T-helper 9 cell (primary cell): ENCODE data around the gene MRPL20.
"Not testable (repeated sequence)": the region's sequence is repeated elsewhere in the genome, so short reads cannot be mapped to it uniquely, and the experiment has no call there.

ENCODE experiments used
- DNase-seq: peaks from one replicate; pipeline ENCODE4 v3.0.0-alpha.2; 2020
- total RNA-seq, 2 donors: gene quantifications; one replicate each; lab custom pipeline; 2026; lab: John Stamatoyannopoulos, UW

MRPL20 gene
- 34.3 to 55.8 reads per million in 2 donors for total RNA-seq

- DNase-seq = peak; percentile 95
These were observed at the start of gene MRPL20 for GRCh38 chr1:1406821-1407635. MRPL20 (minus strand) TSS chr1:1407293; CDS start chr1:1407217, 76 bp downstream.

- not testable (repeated sequence) for DNase-seq
These were observed 49.7 kb upstream of the MRPL20 start for GRCh38 chr1:1456683-1457255.

DNA sequence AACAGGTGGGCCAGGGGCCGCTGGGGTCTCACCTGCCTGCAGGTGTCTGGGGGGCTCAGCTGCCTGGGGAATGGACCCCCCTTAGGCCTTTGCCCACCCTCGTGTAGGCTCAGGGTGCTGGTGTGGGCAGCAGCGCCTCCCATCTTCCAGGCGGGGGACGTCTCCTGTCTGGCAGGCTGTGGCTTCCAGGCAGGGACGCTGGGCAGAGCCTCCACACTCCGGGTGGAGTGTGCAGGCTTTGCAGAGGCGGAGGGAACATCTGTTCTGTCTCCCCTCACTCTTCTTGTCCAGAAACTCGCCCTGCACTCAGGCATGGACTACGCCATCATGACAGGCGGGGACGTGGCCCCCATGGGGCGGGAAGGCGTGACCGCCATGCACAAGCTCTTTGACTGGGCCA lies 48.8 kb upstream of the MRPL20 start:
- not testable (repeated sequence) for DNase-seq

DNA sequence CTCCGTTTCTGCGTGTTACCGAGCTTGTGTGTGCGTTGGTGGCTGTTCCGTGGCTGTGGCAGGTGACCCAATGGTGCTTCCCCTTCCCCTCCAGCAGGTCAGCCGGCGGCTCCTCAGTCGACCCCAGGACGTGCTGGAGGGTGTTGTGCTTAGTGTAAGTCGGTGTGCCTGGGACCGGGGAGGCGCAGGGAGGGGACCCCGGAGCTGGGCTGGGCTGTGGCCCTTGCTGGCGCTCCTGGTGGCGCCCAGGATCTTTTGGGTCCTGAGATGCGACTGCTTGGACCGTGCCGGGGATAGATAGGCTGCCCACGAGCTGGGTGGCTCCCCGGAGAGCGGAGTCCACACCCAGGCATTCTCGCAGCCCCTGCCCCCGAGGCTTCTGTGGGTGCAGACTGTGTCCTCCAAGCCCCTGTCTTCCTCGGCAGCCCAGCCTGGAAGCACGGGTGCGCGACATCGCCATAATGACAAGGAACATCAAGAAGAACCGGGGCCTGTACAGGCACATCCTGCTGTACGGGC lies 48.3 kb upstream of the MRPL20 start:
- no peak for DNase-seq

- not testable (repeated sequence) for DNase-seq
These were observed 47.4 kb upstream of the MRPL20 start for GRCh38 chr1:1454286-1455056.

DNA sequence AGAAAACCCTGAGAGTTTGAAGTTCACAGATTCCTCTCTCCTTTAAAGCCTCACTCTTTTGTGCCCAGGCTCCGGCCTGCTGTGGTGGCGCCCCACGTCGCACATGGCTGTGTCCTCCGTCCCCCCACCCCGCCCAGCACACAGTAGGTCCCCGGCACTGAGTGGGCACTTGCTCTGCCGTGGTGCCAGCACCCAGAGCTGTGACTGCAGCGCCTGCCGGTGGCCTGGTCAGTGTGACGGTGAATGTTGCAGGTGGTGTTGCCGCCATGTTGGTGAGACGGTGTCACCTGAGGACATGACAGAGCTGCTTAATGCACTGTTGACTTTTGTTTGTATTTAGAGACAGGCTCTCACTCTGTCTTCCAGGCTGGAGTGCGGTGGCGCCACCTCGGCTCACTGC lies 45.8 kb upstream of the MRPL20 start:
- no peak for DNase-seq

DNA sequence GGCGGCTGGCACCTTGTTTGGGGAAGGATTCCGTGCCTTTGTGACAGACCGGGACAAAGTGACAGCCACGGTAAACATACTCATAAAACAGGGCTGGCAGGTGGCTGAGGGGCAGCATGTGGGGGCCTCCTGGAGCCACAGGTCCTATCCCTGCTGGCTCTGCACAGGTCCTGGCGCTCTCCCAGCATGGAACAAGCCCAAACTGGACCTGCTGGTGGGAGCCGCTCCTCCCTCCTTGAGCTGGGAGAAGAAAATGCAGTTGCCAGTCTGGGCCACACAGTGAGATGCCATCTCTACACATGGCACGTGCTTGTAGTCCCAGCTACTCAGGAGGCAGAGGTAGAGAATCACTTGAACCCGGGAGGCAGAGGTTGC lies 45.3 kb upstream of the MRPL20 start:
- not testable (repeated sequence) for DNase-seq

DNA sequence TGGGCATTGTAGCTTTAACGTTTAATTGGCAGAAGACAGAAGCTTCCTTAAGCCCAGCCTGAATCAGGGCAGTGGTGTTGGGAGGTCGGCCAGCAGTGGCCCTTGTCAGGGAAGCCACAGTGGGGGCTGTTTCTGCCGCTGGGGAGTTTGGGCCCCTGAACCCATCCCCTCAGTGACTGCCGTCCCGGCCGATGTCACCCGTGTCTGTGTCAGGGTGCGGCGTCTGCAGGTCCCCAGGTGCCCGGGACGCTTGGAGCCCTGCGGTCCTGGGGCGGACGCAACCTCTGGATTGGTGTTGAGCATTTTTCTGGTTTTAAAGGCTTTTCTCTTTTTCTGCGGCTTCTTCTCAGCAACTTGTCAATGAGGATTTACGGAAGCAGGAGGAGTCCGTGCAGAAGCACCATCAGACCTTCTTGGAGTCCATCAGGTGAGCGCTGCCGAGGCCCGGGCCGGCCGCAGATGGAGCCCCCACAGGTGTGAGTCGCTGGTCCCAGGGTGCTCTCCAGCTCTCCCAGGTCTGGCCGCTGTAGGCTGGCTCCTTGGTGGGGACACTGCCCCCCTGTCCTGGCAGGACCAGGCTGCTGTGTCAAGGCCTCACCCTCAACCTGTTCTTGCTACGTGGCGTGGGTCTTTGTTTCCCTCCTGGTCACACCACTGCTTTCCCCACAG lies 44.7 kb upstream of the MRPL20 start:
- DNase-seq = no peak

DNA sequence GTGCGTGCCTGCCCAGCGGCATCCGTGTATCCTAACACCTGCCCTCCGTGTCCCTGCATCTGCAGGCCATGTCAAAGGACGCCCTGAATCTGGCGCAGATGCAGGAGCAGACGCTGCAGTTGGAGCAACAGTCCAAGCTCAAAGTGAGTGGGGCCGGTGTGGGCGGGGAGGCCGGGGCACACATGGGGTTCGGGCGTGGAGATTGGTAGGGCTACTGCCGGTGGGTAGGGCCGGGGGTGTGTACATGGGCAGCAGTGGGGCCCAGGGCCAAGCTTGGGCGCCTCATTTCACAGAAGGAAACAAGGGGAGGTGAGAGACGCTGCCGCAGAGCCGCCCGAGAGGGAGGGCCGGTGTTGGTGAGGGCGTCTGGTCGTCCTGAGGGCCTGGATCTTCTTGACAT lies 43.5 kb upstream of the MRPL20 start:
- DNase-seq = not testable (repeated sequence)

GRCh38 chr1:1449099-1449739 lies 42.1 kb upstream of the MRPL20 start, which contains the start of gene ATAD3C:
ATAD3C (plus strand) TSS chr1:1449689; CDS start chr1:1450684, 995 bp downstream.
- no peak for DNase-seq

DNA sequence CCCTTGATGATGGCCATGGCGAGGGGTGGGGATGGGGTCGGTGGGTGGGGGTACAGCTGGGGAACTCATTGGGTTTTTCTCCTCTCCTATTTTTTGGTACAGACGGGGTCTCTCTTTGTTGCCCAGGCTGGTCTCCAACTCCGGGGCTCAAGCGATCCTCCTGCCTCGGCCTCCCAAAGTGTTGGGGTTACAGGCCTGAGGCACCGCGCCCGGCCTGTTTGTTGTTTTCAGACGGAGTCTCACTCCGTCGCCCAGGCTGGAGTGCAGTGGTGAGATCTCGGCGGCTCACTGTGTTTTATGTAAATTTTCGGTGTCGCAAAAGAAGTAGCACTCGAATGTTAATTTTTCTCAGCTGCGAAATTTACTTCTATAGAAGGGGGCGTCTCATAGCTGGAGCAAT lies 39.5 kb upstream of the MRPL20 start:
- DNase-seq = not testable (repeated sequence)

DNA sequence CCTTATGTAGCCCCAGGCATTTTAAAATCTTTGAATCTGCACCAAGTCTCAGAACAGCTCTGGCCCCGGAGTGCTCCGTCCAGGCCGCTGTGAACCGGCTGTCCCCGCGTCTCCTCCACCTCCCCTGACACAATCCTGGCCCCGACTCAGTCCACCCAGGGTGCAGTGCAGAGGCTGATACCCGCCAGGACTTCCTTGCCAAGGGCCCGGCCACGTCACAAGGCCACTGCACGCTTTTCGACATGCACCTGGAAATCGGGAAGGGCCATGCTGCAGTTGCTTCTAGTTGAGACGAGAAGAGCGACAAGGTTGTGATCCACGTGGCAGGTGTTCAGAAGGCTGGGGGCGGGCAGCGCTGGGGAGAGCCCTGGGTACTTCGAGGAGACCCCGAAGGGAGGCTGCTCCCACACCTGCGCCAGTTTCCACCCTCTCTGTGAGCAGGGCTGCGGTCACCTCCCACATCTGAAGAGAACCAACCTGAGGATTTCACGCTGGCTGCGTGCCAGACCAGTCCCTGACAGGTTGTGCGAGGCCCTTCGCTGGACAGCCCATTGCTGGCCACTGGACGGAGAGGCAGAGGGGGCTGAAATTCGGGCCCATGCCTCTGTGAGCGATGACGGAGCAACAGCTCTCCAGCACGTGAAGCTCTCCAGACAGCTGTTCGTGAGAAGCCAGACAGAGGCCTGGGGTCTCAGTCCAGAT lies 35.1 kb upstream of the MRPL20 start:
- no peak for DNase-seq

DNA sequence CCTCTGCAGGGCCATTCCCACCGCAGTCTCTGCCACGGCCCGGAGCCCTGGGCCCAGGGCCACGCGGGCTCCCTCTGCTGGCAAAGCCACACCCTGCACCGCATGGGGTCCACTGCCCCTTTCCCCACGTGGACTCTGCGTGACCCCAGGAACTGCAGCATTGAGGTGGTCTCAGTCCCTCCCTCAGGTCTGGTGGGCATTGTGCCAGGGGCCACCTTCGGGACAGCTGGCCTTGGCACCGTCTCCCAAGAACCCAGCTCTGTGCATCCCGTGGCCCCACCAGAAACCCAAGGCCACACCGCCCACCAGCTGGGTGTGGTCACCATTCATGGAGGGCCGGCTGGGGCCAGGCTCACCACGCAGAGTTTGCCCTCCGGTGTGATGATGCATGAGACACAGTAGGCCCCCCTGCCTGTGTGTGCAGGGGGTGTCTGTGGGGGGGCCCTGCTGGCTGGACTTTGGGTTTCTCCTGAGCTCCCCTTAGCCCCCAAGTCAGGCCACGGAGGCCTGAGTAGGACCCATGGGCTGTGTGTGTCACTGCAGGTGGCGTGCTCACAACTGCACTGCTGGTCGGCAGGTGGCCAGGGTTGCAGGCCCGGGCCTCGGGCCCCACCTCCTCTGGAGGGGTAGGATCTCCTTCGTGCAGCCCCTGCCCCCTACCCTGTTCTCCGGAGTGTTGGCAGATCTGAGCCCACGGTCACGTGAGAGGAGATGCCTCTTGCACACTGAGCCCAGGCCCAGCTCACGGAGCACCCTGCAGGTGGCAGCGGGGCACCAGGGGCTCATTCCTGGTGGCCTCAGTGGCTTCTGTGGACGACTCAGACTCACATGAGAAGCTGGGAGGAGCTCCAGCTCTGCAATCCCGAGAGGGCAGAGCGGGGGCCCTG lies 34.2 kb upstream of the MRPL20 start:
- DNase-seq = peak; percentile 57

DNA sequence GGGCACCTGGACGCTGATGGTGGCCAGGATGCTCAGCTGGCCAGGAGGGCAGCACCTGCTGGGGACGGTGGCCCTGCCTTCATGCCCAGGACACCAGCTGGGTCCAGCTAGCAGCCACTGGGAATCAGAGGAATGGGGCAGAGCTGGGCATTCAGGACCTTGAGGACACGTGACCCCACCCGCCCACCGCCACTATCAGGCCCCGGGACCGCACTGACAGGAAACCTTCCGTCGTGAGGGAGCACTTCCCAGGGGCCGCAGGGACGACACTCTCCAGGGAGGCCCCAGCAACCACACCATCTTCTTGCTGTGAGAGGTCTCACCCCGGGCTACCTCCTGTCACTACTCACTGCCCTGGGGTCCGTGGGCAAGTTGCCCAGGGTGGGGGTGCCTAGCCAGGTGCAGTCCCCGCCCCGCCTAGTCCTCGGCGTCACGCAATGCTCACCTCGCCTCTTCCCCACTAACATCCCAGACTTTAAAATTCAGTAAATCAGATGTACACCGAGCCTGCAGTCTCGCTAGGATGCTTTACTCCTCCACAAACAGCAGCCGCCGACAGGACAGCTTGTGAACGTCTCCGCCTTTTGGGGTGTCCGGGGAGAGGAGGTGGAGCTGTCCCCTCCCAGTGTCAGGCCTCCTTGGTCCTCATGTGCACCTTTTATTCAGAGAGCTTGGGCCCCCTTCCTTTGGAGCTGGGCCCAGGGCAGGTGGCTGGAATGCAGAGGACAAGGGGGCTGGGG lies 33.3 kb upstream of the MRPL20 start:
- no peak for DNase-seq

DNA sequence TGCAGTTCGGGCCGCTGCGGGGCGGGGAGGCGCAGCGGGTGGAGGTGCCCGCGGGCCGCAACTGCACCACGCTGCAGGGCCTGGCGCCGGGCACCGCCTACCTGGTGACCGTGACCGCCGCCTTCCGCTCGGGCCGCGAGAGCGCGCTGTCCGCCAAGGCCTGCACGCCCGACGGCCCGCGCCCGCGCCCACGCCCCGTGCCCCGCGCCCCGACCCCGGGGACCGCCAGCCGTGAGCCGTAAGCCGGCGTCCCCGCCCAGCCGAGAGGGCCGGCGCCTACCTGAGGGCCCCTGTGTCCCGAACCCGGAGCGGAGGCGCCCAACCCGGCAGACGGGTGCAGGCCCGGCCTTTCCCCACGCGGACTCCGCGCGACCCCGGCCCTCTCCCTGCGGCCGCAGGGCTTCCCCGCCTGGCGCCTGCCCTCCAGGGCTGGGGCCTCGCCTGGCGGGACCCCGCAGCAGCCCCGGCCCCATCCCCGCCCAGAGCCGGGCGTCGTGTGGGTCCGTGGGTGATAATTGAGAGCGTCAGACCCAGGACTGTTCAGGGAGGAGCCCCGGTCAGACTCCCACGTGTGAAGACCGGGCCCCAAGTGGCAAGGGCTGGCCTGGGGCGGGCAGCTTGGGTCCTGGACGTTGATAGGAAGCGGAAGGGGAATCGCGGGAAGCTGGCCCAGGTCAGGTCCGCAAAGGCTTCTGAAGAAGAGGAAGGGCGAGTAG lies 32.6 kb upstream of the MRPL20 start:
- DNase-seq = no peak

DNA sequence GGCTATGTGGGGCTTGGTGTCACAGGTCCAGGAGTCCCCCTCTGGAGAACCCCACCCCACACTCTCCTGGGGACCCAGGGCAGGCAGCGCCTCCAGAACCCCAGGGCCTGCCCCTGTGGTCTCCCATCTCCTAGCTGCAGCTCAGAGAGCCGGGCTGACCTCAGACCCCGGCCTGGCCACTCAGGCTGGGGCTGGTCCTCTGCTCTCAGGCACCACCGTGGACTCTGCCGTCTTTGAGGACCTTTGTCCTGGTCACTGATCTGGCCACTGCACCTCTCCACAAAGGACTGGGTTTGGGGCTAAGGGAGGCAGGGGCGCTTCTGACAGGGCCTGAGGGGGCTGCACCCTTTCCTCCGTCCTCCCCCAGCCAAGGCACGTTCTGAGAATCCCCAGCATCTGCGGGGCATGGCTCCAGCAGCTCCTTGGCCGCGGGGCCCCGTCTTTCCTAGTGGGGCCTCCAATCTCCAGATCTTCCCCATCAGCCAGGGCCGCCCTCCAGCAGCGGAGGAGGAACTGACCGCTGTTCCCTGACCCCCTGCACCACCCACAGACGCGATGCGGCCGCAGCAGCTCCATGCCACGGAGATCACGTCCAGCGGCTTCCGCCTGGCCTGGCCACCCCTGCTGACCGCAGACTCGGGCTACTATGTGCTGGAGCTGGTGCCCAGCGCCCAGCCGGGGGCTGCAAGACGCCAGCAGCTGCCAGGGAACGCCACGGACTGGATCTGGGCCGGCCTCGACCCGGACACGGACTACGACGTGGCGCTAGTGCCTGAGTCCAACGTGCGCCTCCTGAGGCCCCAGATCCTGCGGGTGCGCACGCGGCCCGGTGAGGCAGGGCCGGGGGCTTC lies 31.7 kb upstream of the MRPL20 start:
- DNase-seq = no peak

- no peak for DNase-seq
These were observed 30.8 kb upstream of the MRPL20 start for GRCh38 chr1:1437904-1438376.
